Naive thymus-derived CD8-positive, alpha-beta T cell (primary cell): ENCODE data around the gene FAM20C. TPM values are rescaled to one million over a fixed set of nuclear protein-coding genes. Genes with fewer than 3 reads are reported as not detected.

ENCODE experiments used
- polyA plus RNA-seq, 3 donors: library from polyadenylated mRNA; unstranded; fragments of 300-500 nt; fragmentation: Illumina TruSeq; gene quantifications; one replicate each; pipeline ENCODE4 v1.2.3, GENCODE V29; 2021
- total RNA-seq, 8 experiments: library from RNA in 2 of 8; stranded (reverse) in 2 of 8; gene quantifications; one replicate each; pipeline ENCODE4 v1.2.3 and lab custom pipeline; 2021 to 2026

FAM20C gene
- total and polyA plus RNA-seq, 5 experiments from 2014 or later = 0.60 to 0.66 TPM; not detected in 3

Other genes starting within 250 kb of the FAM20C start
- not detected for gene FOXL3, start 97.6 kb downstream of the FAM20C start, total RNA-seq
- gene FOXL3, start 97.6 kb downstream of the FAM20C start, polyA plus RNA-seq = not detected